SJSA1 (cell line): ENCODE data around the gene MAGI2. TPM values are rescaled to one million over a fixed set of nuclear protein-coding genes. Genes with fewer than 3 reads are reported as not detected.
"Not testable (repeated sequence)": the region's sequence is repeated elsewhere in the genome, so short reads cannot be mapped to it uniquely, and the experiment has no call there.

Experiments
- DNase-seq, 2 experiments: peaks; one replicate each; pipeline ENCODE4 v3.0.0-alpha.2; 2015 to 2020; ENCODE audit warnings: low spot score in 2 of 2, low read depth in 1 of 2
- H3K27ac ChIP-seq: fragments of 250-450 bp; sonication (Bioruptor Pico); 2 replicates; pipeline ENCODE4 v1.5.1; 2020; ENCODE audit warnings: mild to moderate bottlenecking, moderate library complexity
- H3K27me3 ChIP-seq: fragments of 250-450 bp; sonication (Bioruptor Pico); replicated peaks from 2 replicates; pipeline ENCODE4 v1.5.1; 2020; ENCODE audit warnings: mild to moderate bottlenecking, moderate library complexity
- H3K36me3 ChIP-seq: fragments of 250-450 bp; sonication (Bioruptor Pico); 2 replicates; pipeline ENCODE4 v1.5.1; 2020; ENCODE audit warnings: mild to moderate bottlenecking
- H3K4me1 ChIP-seq: fragments of 250-450 bp; sonication (Bioruptor Pico); replicated peaks from 2 replicates; pipeline ENCODE4 v1.6.1; 2021; ENCODE audit warnings: mild to moderate bottlenecking
- H3K4me3 ChIP-seq: fragments of 250-450 bp; sonication (Bioruptor Pico); 2 replicates; pipeline ENCODE4 v1.5.1; 2020; ENCODE audit warnings: mild to moderate bottlenecking
- H3K9me3 ChIP-seq: fragments of 250-450 bp; sonication (Bioruptor Pico); replicated peaks from 2 replicates; pipeline ENCODE4 v1.5.1; 2020; ENCODE audit warnings: mild to moderate bottlenecking
- total RNA-seq: library from RNA; depleted of rRNA; stranded (reverse); fragments of >200 nt; shearing (Covaris generic); gene quantifications from 2 replicates; pipeline ENCODE4 v1.2.3, GENCODE V29; 2014

The MAGI2 gene
- total RNA-seq, 1 experiment from 2014 or later, result 0.82 TPM

DNA sequence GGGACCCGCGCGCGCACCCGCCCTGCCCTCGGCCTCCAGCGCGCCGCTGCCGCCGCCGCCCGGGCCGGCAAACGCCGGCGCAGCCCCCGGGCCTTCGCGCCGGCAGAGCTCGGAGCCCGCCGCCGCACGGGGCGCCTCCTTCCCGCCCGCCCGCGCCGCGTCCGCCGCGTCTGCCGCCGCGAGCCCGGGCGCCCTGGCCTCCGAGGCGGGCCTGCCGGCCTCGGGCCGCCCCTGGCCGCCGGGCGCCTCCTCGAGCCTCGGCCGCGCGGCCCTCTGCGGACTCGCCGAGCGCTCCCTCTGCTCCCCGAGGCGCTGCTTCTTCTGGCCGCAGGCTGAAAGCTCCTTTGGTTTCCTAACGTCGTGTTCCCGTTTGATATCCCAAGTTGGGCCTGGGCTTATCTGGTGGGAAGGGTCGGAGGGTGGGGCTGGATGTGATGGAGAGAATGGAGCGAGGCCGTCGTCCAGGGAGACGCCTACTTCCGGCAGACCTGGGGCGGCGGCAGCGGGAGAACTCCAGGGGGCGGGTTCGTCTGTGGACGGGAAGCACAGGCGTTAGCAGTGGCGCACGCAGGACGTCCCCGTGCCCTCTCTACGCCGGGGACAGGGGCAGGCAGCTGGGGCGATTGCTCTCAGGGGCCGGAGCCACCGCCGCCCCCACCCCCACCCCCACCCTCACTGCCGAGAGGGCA, 1433.9 kb downstream of the MAGI2 start:
- 0 out of 2 replicates have a peak, but pooled peaks cover 3% of the 10 kb centered on the region for H3K9me3 ChIP-seq
- H3K36me3 ChIP-seq, result no peaks in the 10 kb centered on the region
- H3K4me3 ChIP-seq, result peak overlapping the region; percentile 56
- peak; percentile 83 to 94 for DNase-seq
- peaks cover 4% of the 10 kb centered on the region; the same call in 1 of the 2 replicates for H3K27me3 ChIP-seq
- H3K27ac ChIP-seq, result peak overlapping the region; percentile 74
- H3K4me1 ChIP-seq, result peaks cover 17% of the 10 kb centered on the region

DNA sequence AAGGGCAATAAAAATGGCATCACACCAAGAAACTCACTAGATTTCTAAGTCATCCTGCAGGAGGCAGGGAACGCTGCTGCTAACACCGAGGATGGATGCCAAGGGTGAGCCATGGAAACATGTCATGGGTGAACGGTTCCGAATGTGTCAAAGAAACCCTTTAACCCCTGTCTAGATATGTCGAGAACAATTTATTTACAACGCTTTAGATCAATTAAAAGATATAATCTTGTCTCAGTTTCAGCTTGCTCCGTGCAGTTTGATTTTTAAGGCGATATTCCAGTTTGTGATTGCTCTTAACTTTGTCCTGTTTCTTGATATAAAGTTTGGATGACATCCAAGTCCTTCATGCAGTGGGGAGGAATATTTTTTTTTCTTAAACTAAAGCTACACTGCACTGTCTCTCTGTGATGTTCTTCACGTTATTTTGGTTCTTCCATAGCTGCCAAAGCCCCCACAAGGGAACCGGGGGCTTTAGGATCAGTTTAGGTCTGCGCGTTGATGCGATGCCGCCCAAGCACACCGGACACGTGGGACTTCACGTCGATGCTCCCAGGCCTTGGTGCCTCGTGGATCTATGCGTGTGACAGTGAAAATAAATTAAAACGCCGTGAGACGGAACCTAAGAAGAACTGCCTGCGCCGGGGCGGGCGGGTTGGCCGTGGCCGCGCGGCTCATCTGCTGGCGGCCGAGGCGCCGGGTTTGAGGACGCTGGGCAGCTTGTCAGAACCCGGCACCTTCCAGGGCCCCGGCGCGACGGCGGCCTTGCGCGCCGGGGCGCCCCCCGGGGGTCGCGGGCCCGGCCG, 1434.6 kb downstream of the MAGI2 start:
- peak overlapping the region; percentile 52; the same call in 1 of the 2 replicates for H3K27ac ChIP-seq
- H3K27me3 ChIP-seq, result peaks cover 2% of the 10 kb centered on the region; the same call in 1 of the 2 replicates
- peaks cover 17% of the 10 kb centered on the region for H3K4me1 ChIP-seq
- no peaks in the 10 kb centered on the region for H3K36me3 ChIP-seq
- peak overlapping the region; percentile 56 for H3K4me3 ChIP-seq
- peak in 1 of 2 experiments; percentile 28 for DNase-seq
- 0 out of 2 replicates have a peak, but pooled peaks cover 3% of the 10 kb centered on the region for H3K9me3 ChIP-seq

DNA sequence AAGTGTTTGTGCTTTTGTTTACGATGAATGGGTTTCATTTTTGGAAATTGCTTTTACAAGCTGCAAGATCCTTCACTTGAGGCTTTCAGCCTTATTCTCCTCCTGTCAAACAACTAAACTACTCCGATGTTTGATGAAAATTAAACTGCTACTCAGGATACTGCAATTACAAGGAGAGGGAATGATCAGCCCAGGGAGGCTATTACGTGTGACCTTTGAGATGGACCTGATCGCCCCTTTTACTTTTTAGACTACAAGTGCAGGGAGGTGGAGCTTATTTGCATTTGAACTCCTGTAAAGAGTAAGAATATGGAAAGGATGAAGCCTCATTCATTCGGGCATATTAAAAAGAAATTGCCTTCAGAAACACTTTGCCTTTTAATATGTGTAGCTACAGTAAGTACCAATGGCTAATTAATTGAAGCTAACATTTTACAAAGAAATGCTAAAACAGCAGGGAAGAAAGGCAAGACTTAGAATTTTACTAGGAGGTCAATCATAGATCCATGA, 1435.8 kb downstream of the MAGI2 start:
- Histone ChIP-seq H3K4me3 (no peak overlapping the region), H3K27ac (no peak overlapping the region), H3K27me3 (no peaks in the 10 kb centered on the region; the same call in 1 of the 2 replicates), H3K36me3 (no peaks in the 10 kb centered on the region), H3K4me1 (peaks cover 17% of the 10 kb centered on the region), H3K9me3 (0 out of 2 replicates have a peak, but pooled peaks cover 3% of the 10 kb centered on the region)
- no peak for DNase-seq

DNA sequence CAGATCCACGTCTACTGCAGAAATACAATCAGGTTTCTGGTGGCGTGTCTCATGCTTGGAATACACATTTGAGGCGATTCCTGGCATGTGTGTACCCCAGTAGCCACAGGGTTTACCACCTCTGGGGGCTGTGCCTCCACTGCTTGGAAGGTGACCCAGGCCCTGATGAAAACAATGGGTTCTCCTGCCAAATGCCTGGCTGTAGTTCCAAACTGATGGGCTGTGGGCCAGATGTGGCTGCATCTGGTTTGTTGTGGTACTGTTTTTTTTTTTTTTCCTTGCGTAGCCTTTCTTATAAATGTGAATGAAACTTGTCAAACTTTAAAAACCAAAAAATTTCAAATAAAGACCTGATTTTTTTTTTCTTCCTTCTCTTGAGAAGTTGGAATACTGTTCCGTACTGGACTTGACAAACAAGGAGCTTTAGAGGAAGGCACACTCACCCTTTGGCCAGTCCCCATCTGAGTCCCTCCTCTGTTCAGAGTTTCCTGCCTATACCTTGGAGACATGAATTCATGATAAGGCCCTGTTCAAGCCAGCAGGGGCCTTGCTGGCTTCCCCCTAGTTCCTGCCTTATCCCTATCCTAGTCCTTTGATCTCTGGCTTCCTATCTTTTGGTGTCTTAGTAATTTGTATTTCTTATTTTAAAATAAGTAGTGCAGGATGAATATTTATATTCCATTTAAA, 1437.8 kb downstream of the MAGI2 start:
- DNase-seq, result no peak
- peaks cover 17% of the 10 kb centered on the region for H3K4me1 ChIP-seq
- H3K4me3 ChIP-seq, result no peak overlapping the region
- no peaks in the 10 kb centered on the region for H3K27me3 ChIP-seq
- 0 out of 2 replicates have a peak, but pooled peaks cover 3% of the 10 kb centered on the region for H3K9me3 ChIP-seq
- H3K36me3 ChIP-seq, result no peaks in the 10 kb centered on the region
- H3K27ac ChIP-seq, result no peak overlapping the region

DNA sequence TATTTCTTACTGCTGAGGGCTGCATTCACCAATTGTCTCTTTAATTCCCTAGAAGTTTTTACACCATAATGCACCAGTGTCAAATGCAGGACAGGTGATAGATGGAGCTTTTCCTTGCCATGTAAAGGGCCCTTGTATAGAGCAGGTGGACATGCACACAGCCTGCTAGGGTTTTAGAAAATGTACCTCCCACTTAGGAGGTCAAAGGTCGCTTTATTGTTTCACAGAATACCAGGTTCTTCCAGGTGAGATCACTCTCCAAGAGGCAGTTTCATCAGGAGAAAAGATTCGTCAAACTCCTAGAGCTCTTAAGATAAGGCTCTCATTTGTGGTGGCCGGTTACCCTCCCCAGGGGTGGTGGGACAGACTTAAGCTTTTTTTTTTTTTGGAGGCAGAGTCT, 1439.1 kb downstream of the MAGI2 start:
- Histone ChIP-seq H3K4me1 (peaks cover 13% of the 10 kb centered on the region), H3K27ac (no peak overlapping the region), H3K9me3 (0 out of 2 replicates have a peak, but pooled peaks cover 3% of the 10 kb centered on the region), H3K27me3 (0 out of 2 replicates have a peak, but pooled peaks cover 2% of the 10 kb centered on the region), H3K4me3 (no peak overlapping the region), H3K36me3 (no peaks in the 10 kb centered on the region)
- no peak for DNase-seq

DNA sequence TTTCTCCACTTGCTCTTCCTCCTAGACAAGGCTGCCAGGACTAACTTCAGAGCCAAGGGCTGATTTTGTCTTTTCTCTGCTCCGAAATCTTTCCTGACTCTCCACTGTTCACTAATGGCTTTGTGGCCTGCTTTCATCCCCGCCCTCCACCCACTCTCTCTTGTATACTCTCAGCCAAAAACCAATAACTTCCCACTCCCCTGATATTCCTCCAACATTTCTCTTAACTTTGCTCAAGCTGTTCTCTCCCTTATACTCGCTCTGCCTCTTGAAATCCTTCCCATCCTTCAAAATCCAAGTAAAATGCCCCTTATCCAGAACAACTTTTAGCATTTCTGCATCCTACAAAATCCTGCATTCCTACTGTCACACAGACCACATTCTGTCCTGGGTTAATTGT, 1440.1 kb downstream of the MAGI2 start:
- DNase-seq, result no peak
- Histone ChIP-seq H3K4me3 (no peak overlapping the region), H3K9me3 (no peaks in the 10 kb centered on the region), H3K27ac (no peak overlapping the region), H3K36me3 (no peaks in the 10 kb centered on the region), H3K27me3 (0 out of 2 replicates have a peak, but pooled peaks cover 3% of the 10 kb centered on the region), H3K4me1 (peaks cover 5% of the 10 kb centered on the region)

DNA sequence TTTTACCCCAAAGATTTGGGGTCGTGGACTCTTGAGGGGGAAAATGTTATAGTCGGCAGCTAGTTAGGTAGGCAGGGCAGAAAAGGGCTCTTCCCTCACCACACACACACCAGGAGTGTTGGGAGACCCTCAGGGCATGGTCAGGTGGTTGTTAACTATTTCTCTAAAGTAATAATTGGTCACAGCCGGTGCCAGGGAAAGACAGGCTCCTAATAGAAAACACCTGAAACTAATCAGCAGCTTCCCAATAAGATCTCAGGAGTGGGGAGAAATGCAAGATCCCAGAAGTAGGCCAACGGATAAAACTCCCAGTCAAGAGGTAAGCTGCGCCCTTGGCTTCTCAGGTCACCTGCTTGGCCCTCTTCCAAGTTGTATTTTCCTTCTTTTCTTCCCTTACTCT, 1441.8 kb downstream of the MAGI2 start:
- no peak for DNase-seq
- no peaks in the 10 kb centered on the region for H3K9me3 ChIP-seq
- H3K27me3 ChIP-seq, result 0 out of 2 replicates have a peak, but pooled peaks cover 3% of the 10 kb centered on the region
- no peak overlapping the region for H3K27ac ChIP-seq
- H3K4me1 ChIP-seq, result no peaks in the 10 kb centered on the region
- no peaks in the 10 kb centered on the region for H3K36me3 ChIP-seq
- H3K4me3 ChIP-seq, result no peak overlapping the region

DNA sequence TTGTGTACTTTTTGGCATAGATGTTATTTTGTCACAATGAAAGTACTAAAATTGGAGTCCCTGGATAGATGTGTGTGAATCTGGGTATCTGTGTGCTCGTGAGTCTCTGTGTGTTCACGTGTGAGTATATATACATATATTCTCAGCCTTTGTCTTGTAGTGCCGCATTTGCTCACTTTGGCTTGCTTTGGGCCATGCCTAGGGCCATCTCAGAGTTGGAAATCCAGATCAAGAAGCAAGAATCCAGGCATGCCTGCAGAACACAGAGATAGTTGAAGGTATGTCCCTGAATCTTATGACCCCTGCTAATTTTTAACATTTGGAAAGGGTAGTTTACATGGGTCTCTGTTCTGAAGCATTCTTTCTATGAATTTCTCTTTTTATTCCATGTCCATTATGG, 1446.2 kb downstream of the MAGI2 start:
- Histone ChIP-seq H3K36me3 (no peaks in the 10 kb centered on the region), H3K27me3 (0 out of 2 replicates have a peak, but pooled peaks cover 3% of the 10 kb centered on the region), H3K9me3 (no peaks in the 10 kb centered on the region), H3K27ac (no peak overlapping the region), H3K4me3 (no peak overlapping the region), H3K4me1 (no peaks in the 10 kb centered on the region)
- no peak for DNase-seq

DNA sequence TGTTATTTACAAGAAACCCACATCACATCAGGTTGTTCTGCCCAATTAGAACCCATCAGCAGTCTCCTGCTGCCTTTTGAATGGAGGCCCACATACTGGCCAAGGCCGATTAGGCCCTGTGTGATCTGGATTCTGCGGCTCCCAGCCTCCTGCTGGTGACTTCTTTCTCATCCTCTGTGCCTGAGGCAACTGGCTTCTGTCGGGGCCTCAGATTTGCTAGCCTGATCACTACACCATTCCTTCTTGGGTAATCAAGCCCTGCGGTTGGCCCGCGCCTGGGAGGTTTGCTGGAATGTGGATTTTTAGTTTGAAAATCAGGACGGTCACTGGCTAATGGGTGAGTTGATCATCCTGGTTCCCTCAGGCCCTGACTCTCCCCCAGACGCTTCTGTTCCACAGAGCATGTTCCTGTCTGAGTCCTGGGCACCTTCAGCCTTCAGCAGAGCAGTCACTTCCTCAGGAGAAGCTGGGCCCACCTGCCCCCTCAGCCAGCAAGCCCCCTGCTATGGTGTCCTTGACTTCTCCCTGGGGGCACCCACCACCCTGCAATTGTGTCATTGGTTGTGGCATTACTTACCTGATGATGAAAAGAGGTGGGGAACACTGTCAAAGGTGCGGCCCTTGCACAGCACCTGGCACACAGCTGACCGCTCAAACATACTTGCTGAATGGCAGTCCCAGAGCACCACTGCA, 1447.3 kb downstream of the MAGI2 start:
- Histone ChIP-seq H3K27me3 (0 out of 2 replicates have a peak, but pooled peaks cover 3% of the 10 kb centered on the region), H3K27ac (no peak overlapping the region), H3K36me3 (no peaks in the 10 kb centered on the region), H3K4me3 (no peak overlapping the region), H3K4me1 (no peaks in the 10 kb centered on the region), H3K9me3 (no peaks in the 10 kb centered on the region)
- no peak for DNase-seq

DNA sequence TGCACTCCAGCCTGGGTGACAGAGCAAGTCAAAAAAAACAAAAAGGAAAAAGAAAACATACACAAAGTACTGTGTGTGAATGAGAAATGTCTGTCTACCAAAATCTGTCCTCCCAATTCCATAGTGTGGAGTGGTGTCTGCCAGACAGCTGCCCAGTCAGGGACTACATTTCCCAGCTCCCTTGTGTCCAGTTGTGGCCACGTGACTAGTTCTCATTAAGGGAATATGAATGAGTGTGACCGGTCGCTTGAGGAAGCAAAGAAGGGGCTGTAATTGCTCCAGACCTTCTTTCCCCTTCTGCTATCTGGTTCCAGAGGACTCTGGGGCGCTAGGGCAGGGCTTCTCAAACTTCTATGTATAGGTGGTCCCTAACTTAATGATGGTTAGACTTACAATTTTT, 1450.8 kb downstream of the MAGI2 start:
- Histone ChIP-seq H3K4me3 (no peak overlapping the region), H3K9me3 (no peaks in the 10 kb centered on the region), H3K27me3 (0 out of 2 replicates have a peak, but pooled peaks cover 3% of the 10 kb centered on the region), H3K4me1 (no peaks in the 10 kb centered on the region), H3K27ac (no peak overlapping the region), H3K36me3 (no peaks in the 10 kb centered on the region)
- DNase-seq, result no peak

DNA sequence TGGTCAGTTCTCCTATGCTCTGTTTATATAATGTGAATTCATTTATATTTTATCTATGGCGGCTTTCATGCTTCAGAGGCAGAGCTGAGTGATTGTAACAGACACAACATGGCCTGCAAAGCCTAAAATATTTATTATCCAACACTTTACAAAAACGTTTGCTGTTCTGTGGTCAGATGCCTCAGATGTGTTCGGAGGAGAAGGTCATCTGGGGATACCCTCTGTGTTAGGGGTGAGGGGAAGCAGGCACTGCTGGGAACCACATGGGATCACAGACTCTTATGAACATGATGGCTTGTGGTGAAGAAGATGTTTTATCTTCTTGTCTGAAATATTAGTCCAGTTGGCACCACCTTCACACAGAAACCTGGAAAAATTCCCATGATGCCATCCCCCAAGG, 1451.4 kb downstream of the MAGI2 start:
- Histone ChIP-seq H3K27ac (no peak overlapping the region), H3K4me1 (no peaks in the 10 kb centered on the region), H3K4me3 (no peak overlapping the region), H3K27me3 (0 out of 2 replicates have a peak, but pooled peaks cover 3% of the 10 kb centered on the region), H3K9me3 (no peaks in the 10 kb centered on the region), H3K36me3 (no peaks in the 10 kb centered on the region)
- no peak for DNase-seq

DNA sequence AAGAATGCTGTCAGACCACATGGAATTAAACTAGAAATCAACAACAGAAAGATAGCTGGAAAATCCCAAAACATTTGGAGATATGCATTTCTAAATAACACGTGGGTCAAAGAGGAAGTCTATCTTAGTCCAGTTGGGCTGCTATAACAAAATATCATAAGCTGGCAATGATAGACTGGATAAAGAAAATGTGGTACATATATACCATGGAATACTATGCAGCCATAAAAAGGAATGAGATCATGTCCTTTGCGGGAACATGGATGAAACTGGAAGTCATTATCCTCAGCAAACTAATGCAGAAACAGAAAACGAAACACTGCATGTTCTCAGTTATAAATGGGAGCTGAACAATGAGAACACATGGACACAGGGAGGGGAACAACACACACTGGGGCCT, 1454.3 kb downstream of the MAGI2 start:
- H3K27me3 ChIP-seq, H3K9me3 ChIP-seq, DNase-seq, H3K36me3 ChIP-seq, H3K27ac ChIP-seq, H3K4me1 ChIP-seq, H3K4me3 ChIP-seq: not testable (repeated sequence)

DNA sequence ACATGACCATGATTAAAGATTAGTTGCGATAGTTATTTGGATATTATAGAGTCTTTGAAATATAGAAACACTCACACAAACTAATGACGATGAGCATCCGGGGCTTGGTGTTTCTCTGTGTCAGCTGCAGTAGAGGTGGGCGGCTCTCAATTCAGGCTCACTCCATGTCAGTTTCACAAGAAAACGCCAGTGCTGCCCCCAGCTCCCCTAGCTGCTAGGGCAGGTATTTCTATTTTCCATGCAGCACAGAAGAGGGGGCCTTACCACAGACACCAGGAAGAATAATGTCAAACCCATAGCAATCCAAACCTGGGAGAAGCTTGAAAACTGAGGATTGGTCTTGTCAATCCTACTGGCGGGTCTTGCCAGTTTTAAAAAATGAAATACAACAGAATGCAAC, 1457.8 kb downstream of the MAGI2 start:
- 0 out of 2 replicates have a peak, but pooled peaks cover 1% of the 10 kb centered on the region for H3K27me3 ChIP-seq
- H3K27ac ChIP-seq, result no peak overlapping the region
- H3K36me3 ChIP-seq, result no peaks in the 10 kb centered on the region
- DNase-seq, result no peak
- H3K4me3 ChIP-seq, result no peak overlapping the region
- no peaks in the 10 kb centered on the region for H3K4me1 ChIP-seq
- no peaks in the 10 kb centered on the region for H3K9me3 ChIP-seq
